Suppressor macrophage (primary cell): Measurements from ENCODE around the gene SERPINB6.
"Not testable (repeated sequence)": the region's sequence is repeated elsewhere in the genome, so short reads cannot be mapped to it uniquely, and the experiment has no call there.

Source experiments
- DNase-seq, 4 experiments: peaks; one replicate each; pipeline ENCODE4 v3.0.0-alpha.2; 2020 to 2022

The SERPINB6 gene

DNA sequence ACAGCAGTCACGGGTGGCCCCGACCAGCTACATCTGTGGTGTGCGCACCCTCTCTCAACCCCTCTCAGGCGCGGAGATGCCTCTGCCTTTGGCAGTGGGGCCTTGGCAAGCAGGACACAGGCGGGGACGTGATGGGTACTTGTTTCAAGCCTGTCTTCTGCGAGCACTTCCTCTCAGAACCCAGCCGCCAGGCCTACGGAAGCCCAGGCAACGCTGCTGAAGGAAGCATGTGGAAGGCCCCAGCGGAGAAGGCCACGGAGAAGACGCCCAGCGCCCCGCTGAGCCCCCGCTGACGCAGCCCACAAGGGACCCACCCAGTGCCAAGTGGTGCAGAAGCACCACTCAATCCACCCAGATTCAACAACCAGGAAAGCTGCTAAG, 13.0 kb downstream of the SERPINB6 start:
- peak; percentile 66 to 83 (median 80) for DNase-seq

DNA sequence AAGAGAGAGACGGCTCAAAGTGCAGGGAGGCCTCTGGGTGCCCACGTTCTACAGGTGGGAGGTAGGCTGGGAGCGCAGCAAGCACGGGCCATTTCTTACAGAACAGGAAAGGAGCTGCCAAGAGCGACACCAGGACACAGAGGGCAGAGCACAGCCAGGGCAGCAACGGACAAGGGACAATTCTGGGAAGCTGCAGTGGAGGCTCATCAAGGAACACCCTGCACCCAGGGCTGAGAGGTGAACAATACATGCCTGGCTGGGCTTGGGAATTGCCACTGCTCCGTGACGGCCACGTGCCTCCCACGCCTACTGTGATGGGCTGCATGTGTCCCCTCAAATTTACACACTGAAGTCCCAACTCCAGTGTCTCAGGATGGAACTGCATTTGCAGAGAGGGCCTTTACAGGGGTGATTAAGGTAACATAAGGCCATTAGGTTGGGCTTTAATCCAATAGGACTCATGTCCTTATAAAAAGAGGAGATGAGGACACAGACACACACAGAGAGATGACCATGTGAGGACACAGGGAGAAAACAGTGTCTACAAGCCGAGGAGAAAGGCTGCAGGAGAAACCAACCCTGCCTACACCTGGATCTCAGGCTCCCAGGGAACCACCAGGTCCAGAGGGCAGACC, 13.6 kb downstream of the SERPINB6 start:
- DNase-seq, result no peak

DNA sequence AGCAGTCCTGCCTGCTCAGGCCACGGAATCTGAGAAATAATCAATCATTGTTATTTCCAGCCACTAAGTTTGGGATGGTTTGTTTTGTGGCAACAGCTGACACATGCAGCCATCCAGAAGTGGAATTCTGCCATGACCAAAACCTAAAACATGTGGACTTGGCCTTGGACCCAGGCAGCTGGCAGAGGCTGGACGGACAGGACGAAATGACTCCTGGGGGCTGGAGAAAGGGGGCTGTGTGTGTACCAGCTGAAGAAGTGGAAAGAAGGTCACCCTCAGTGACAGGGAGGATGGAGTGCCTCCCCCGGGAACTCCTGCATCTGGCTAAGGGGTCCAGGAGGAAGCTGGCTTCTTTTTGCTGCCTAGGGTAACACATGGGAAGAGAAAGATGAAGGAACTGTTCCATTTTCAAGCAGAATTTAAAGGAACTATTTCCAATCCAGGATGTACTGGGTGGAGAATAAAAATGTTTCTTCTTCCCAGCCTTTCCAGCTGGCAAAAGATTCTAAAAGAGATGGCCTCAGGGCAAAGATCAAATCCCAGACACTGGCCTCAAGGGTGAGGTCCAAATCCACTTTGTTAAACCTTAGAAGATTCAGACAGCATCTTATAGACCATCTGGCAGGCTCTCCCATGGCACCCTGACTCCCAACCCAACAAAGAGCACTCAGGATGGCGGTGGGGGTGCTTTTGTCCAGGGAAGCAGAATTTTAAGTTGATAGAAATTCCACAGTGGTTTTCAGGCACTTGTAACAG, 14.3 kb downstream of the SERPINB6 start:
- DNase-seq, result no peak

DNA sequence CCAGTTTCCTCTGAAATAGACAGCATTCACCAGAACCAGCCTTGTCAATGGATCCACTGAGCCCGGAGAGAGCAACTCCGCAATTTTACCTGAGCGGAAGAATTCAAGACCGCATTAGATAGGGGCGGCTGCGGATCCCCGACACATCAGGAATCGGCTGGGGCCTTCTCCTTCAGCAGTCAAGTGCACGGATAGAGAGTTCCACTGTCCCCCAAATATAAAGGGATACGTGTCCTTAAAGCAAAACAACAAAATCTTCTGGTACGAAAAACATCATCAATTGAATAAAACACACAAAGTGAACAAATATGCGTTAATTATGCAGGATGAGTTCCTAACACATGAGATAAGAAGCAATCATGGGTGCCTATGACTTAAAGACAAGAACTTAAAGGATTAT, 18.3 kb downstream of the SERPINB6 start:
- DNase-seq, result no peak

DNA sequence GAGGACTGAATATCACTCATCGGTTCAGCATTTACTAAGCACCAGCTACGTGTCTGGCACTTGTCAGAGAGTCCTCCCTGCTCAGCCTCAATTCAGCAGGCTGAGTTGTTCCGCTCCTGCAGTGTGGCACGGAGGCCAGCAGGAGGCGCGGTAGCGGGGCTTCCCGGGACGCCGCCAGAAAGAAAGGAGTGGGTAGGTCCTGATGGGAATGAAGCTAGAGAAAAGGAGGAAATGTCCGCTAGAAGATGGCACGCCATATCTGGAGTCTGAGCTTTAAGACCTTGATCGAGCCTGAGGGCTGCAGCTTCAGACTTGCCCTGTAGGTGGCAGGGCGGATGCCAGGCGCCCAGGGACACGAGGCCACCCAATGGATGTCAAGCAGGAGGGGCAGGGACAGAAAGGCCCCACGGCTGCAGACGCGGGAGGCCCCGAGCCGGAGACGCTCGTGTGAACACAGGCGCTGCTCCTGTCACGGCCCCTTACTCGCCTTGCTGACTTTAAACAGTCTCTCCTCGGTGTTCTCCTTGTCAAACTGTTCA, 18.7 kb downstream of the SERPINB6 start:
- peak; percentile 70 to 93 (median 84) for DNase-seq

DNA sequence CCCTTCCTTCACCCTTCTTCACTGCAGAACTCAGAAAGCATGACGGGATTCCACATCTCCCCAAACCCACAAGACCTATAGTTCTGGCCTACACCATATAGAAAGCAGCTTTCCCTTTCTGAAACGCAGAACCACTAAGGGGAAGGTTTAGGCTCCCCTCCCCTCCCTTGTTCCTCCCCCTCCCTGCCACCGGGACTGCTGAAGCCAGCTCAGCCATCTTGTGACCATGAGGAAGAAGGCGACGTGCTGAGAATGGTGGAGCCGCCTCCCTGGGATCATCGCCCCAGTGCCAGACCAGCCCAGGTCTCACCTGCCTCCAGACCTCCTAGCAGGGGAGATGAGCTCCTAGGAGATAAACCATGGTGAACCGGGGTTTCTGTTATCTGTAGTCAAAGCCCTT, 19.6 kb downstream of the SERPINB6 start:
- peak; percentile 90 to 95 (median 94) for DNase-seq

DNA sequence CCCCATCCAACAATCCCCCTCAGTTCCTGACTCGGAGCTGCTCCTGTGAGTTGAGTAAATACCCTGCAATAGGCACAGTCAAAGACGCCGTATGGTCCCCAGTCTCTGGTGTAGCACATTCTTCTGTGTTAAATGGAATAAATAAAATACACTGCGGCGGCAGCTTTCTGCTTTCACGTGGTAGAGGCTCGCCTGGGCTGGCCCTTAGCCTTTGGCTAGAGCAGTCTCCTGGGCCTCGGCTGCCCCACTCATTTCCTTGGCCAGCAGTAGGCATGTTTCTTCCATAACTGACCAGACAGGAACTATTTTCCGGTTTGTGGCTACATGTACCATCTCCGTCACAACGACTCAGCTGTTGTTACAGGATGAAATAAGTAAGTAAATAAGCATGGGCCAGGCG, 20.7 kb downstream of the SERPINB6 start:
- DNase-seq, result no peak

DNA sequence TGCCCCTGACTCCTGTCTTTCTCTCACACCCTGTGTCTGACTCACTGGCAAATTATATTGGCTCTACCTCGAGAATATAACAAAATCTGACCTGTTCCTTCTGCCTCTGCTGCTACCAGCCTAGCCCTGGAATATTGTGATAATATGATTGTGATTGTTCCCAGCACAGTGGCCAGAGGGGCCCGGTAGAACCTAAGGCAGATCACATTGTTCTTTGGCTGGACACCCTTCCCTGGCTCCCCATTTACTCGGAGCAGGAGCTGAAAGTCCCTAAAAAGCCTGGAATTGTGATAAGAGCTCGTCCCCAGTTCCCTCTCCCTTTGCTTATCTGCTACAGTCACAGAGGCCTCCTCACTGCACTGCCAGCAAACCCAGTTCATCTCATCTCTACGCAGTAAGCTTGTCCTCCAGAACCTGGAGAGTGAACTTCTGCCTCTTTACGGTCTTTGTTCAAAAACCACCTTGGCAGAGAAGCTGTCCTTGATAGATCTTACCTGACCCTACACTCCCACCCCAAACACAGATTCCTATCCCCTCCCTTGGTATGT, 21.8 kb downstream of the SERPINB6 start:
- no peak for DNase-seq

DNA sequence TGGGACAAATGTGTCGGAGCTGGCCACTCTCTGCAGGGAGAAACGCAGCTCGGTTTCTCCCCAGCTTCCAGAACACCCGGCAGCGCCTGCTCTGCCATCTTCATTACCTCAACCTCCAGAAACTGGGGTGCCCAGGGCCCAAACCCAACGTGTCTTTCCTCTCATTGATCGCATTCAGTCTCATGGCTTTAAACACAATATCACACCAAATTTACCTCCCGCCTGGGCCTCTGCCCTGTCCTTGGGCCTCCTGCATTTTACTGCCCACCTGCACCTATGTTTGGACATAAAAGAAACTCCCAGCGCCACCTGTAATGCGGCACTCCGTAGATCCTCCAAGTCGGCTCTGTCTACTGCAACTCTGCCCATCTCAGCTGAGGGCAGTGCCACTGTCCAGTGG, 22.2 kb downstream of the SERPINB6 start:
- DNase-seq, result no peak

DNA sequence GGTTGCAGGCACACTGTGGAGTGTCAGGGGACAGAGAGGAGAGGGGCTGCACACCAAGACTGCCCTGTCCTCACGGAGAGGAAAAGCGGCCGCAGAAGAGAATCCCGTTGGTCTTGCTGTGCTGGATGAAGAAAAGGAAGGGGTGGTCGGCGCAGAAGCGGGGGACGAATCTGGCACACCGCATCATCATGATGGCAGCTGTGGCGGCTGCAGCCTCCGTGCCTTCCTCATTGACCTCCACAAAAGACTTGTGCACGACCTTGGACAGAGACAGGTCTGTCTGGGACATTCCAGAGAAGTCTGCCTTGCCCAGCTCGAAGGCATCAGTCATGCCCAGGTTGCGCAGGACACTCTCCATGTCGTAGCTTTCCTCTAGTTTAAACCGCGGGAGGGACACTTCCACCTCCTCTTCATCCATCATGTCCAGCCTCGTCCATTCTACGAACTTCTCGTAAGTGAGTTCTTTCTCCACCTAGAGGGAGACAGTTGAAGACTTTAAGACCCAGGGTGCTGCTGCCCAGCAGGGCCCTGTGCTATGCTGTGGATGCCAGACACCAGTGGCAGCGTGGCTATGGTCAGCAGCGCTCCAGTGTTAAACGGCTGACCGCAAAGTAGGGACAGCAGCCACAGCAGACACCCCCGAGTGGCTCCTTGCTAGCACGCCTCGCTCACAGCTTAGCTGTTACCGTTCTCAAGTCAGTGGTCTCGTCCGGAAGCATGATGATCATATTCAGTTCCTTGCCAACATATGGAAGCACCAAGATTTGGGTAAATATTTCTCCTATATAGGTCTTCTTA, 22.9 kb downstream of the SERPINB6 start:
- DNase-seq, result no peak

DNA sequence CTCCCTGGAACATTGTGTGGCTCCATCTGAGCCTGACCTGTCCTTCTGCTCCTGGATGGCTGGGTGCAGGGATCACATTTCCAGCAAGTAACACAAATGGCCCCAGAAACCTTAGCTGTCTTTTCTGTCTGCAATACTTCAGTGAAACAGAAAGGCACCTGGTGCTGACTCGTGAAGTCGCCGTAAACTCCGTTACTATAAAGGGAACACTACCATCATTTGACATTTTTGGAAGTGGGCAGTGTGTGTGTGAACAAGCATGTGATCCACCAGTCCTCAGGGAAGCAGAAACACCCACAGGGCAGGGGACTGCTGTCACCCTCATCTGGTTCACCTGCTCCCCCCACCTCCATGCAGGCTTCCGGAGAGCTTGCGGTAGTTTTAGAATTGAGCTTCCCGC, 23.9 kb downstream of the SERPINB6 start:
- DNase-seq, result peak; percentile 45 to 68 (median 66)

DNA sequence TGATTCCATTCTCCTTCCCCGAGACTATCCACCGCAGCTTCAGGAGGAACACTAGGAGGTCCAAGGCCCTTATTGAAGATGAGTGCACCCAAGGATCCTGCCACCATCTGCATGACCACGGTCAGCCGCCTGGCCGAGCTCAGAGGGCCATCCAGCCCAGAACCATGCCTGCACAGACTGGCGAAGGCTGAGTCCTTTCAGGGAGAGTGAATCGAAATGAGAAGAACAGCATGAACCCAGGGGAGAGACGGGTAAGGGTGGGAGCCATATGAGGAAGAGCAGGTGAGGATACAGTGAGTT, 26.3 kb downstream of the SERPINB6 start:
- DNase-seq, result no peak

DNA sequence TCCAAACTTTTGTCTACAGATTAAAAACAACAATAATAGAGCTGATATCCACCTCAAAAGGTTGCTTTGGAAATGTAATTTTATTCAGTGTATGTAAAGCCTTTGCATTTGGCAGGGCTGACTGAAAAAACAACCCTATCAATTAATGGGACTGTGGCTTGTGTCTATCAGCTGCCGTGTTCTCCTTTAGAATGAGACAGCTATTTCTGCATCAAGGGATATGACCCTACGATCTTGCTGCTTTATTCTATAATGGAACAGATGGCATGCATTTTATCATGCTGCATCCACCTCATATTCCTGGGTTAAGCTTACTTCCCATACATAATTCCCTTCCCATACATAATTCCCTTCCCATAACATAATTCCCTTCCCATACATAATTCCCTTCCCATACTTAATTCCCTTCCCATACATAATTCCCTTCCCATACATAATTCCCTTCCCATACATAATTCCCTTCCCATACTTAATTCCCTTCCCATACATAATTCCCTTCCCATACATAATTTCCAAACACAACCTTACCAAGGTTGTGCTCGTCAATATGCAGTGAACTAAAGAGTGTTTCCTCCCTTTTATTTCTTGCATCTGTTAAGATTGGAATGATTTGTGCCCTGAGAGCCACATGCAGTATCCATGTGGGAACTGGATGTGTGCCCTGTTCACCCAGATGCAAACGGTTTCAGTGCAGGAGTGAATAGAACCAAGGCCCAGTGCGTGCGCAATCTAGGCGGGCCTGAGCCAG, 26.8 kb downstream of the SERPINB6 start:
- DNase-seq, result no peak

DNA sequence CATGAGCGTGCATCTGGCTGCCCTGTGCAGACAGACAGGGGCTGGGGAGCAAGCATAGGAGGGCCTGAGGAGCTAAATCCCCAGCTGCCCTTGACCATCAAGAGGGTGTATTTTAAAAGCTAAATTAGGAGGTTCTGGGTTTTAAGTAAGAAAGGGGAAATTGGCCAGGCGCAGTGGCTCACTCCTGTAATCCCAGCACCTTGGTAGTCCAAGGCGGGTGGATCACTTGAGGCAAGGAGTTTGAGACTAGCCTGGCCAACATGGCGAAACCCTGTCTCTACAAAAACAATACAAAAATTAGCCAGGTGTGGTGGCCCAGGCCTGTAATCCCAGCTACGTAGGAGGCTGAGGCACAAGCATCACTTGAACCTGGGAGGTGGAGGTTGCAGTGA, 27.8 kb downstream of the SERPINB6 start:
- DNase-seq, result peak in 2 of 4 experiments; percentile 5 to 19

DNA sequence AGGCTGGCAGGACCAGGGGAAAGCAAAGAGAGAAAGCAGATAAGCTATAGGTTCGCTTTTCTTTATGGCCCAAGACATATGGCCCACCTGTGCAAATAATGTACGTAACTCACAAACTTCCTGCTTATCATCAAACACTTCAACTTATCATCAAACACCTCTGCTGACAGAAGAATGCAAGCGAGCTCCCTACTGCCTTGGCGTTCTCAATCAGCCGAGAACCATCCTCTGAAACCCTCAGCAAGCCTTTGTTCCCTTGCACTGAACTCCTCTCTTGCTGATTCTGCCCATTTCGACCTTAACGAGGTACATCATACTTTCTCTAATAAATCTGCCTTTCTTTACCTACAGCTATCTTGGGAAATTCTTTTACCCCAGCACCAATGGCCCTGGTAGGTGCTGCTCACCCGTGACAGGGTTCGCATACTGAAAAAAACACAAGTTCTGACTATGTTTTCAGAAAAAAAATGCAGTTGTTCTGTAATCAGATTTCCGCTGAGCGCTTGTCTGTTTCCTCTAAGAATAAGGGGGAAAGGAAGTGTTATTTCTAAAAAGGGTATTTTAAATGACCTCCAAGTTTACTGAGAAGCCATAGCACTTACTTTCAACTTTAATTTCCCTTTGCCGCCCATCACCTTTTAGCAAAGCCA, 28.3 kb downstream of the SERPINB6 start:
- peak in 2 of 4 experiments; percentile 25 to 41 for DNase-seq

DNA sequence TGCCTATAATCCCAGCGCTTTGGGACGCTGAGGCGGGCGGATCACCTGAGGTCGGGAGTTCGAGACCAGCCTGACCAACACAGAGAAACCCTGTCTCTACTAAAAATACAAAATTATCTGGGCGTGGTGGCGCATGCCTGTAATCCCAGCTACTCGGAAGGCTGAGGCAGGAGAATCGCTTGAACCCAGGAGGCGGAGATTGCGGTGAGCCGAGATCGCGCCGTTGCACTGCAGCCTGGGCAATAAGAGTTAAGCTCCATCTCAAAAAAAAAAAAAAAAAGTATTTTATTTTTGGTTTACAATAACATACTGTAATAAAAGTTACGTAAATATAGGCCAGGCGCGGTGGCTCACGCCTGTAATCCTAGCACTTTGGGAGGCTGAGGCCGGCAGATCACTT, 29.3 kb downstream of the SERPINB6 start:
- DNase-seq, result not testable (repeated sequence)

DNA sequence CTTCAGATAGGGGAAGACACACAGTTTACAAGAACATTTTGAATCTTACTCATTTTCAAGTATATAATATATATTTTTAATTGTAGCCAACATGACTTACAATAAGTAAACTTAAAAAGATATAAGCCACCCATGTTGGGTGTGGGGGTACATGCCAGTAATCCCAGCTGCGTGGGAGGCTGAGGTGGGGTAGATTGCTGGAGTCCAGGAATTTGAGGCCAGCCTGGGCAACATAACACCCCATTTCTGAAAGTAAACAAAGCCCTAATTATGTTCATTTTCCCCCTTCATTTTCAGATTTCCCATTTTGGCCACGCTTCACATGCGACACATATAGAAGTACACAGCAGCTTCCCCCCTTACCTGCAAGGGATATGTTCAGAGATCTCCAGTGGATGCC, 30.5 kb downstream of the SERPINB6 start:
- no peak for DNase-seq

DNA sequence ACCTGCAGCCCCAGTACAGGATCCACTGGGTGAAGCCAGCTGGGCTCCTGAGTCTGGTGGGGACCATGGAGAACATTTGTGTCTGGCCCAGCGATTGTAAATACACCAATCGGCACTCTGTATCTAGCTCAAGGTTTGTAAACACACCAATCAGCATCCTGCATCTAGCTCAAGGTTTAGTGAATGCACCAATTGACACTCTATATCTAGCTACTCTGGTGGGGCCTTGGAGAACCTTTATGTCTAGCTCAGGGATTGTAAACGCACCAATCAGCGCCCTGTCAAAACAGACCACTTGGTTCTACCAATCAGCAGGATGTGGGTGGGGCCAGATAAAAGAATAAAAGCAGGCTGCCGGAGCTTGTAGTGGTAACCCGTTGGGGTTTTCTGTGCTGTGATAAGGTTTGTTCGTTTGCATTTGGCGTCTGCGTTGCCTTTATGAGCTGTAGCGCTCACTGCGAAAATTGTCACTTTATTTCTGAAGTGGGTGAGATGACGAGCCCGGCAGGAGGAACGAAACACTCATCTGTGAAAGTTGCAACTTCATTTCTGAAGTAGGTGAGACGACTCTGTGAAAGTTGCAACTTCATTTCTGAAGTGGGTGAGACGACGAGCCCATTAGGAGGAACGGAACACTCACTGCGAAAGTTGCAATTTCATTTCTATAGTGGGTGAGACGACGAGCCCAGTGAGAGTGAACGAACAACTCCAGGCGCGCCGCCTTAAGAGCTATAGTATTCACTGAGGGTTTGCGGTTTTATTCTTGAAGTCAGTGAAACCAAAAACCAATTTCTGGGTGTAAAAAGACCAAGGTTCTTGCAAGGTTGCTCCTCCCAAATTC, 31.1 kb downstream of the SERPINB6 start:
- peak; percentile 30 to 82 (median 62) for DNase-seq

DNA sequence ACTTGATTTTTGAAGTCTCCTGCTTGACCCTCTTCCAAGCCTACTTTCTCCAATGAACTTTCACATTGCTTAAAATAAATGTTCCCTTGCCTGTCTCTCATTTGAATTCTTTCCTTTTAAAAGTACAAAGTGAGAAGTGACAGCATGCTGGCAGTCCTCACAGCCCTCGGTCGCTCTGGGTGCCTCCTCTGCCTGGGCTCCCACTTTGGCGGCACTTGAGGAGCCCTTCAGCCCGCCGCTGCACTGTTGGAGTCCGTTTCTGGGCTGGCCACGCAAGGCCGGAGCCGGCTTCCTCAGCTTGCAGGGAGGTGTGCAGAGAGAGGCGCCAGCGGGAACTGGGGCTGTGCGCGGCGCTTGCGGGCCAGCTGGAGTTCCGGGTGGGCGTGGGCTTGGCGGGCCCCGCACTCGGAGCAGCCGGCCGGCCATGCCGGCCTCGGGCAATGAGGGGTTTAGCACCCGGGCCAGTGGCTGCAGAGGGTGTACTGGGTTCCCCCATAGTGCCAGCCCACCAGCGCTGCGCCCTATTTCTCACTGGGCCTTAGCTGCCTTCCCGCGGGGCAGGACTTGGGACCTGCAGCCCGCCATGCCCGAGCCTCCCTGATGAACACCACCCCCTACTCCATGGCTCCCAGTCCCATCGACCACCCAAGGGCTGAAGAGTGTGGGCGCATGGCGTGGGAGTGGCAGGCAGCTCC, 31.9 kb downstream of the SERPINB6 start:
- DNase-seq, result no peak

DNA sequence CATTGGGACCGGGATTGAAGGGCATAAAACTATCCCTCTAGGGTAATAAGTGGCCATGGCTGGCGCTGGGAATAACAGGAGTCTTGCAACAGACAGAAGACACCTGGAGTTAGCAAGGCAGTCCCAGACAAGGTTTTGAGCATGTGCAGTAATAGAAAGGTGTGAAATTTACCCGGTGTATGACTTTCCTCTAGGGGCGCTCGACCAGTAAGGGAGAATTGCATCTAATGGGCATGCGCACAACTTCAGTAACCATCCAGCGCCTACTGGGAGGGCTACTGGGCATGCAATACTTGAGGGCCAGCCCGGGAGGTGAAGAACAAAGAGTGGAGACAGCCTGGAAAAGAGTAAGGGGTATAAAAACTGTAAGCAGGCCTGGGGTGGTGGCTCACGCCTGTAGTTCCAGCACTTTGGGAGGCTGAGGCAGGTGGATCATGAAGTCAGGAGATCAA, 32.7 kb downstream of the SERPINB6 start:
- DNase-seq, result no peak
